HG02870 (cell line): ENCODE results near the gene MIGA2.

Experiments used
- ATAC-seq: cut with Tn5 transposase; IDR thresholded peaks from one replicate; pipeline ENCODE4 v1.9.1; 2021; ENCODE audit warnings: mild to moderate bottlenecking, moderate library complexity; ENCODE audit not compliant: unreplicated experiment

MIGA2 gene

DNA sequence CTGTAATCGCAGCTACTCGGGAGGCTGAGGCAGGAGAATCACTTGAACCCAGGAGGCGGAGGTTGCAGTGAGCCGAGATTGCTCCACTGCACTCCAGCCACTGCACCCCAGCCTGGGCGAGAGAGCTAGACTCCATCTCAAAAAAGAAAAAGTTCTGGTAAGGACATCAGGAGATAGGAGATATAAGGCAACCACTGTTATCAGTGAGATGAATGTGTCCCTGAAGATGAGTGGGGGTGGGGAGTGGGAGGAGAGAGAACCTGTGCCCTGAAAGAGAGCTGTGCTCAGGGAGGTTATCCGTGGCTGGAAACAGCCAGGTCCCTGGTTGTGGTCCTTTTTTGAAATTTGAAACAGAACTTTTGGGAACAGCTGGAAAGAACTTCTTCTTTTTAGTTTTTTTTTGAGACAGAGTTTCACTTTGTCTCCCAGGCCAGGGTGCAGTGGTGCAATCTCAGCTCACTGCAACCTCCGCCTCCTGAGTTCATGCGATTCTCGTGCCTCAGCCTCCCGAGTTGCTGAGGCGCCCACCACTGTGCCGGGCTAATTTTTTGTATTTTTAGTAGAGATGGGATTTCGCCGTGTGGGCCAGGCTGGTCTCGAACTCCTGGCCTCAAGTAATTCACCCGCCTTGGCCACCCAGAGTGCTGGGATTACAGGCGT lies 77.3 kb downstream of the MIGA2 start:
- ATAC-seq, result no peak

DNA sequence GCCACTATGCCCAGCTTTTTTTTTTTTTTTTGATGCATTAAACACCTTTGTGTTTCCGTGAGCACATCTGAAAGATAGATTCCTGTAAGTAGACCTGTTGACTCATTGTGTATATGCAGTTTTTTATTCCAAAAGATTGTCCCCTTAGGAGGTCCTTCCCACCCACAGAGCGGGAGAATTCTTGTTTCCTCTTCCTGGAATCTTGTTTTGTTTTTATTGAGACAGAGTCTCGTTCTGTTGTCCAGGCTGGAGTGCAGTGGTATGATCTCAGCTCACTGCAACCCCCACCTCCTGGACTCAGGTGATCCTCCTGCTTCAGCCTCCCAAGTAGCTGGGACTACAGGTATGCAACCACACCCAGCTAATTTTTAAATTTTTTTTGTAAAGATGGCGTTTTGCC lies 82.4 kb downstream of the MIGA2 start:
- ATAC-seq, result no peak

DNA sequence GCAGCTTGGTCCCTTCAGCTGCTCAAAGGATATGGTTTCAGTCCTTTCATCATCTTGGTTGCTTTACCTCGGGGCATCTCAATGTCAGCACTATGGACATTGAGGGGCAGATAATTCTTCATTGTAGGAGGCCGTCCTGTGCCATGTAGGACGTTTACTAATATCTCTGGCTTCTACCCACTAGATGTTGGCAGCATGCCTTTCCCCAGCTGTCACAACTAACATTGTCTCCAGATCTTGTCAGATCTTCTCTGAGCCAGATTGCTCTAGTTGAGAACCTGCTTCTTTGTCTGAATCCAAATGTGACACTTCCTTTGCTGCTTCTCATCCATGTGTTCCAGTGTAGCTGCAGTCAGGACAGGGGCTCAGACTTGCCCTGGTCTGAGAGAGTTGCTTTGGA lies 85.1 kb downstream of the MIGA2 start:
- no peak for ATAC-seq
